ENCODE data around the gene DUOXA1.

- TF ChIP-seq YY1 (IDR thresholded peaks at IDR 0.05; ENCODE audit: insufficient read depth, insufficient read length) (no peak), ZNF274 (IDR thresholded peaks at IDR 0.05; ENCODE audit: low read depth, low read length) (no peak)
These were observed 45.5 kb downstream of the DUOXA1 start for GRCh38 chr15:45084163-45084562.
